DMS 273 (cell line): ENCODE data around the gene DCUN1D2.
"Not testable (repeated sequence)": the region's sequence is repeated elsewhere in the genome, so short reads cannot be mapped to it uniquely, and the experiment has no call there.

Source experiments
- DNase-seq: peaks from one replicate; lab custom pipeline; 2025; ENCODE audit not compliant: unreplicated experiment; lab: John Stamatoyannopoulos, UW

Gene DCUN1D2

DNA sequence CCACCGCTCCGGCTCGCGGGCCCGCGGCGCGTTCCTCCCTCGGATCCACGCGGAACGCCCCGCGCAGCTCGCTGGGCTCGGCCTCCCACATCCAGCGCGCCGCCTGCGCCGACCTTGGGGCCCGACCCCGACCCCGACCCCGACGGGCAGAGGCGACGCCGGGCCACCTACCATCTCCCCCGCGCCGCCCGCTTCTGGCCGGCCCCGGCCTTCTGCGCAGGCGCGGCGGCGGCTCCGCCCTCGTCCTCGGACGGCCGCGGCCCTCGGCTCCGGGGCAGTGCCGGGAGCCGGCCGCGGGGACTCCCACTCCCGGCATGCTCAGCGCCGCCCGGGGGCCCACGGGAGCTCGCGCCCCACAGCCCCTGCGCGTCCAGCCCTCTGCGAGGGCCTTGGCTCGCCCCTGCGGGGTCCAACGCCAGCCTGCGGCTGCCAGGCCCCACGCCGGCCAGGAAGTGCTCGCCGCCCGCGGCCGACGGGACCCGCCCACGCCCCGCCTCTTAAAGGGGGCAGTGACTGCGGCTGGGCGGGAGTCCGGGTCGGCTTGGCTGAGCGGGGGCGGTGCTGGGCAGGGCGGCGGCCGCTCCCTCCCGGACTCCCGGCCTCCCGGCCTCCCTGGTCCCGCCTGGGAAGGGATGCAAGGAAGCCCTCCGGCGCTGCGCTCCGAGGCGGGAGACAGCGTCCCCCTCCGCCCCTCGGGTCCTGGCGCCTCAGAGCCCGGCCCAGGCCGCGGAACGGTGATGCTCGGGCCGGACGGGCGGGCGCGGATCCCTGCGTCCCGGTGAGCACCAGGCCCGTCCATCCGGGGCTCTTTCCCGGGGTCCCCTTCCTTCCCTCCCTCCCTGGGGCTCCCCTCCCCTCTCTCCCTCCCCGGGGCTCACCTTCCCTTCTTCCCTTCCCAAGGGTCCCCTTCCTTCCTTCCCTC lies at the start of gene DCUN1D2:
DCUN1D2 (minus strand) TSS at position 216 of the 922 bp plus-strand sequence; CDS start at position 174, 42 bp downstream.
- peak; percentile 90 for DNase-seq

DNA sequence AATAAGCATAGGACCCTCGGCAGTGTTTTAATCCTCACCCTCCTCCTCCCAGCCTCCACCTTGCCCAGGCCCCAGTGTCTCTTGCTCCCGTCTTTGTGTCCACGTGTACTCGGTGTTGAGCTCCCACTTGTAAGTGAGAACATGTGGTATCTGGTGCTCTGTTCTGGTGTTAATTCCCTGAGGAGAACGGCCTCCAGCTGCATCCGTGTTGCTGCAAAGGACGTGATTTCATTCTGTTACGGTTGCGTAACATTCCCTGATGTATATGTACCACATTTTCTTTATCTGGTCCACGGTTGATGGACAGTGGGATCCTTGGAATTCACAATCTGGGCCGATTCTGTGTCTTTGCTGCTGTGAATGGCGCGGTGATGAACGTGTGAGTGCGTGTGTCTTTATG lies 49.3 kb upstream of the DCUN1D2 start:
- DNase-seq = no peak

- no peak for DNase-seq
Measured at GRCh38 chr13:113539176-113539575, 48.7 kb upstream of the DCUN1D2 start.

- DNase-seq = no peak
Measured at GRCh38 chr13:113538689-113539058, 48.2 kb upstream of the DCUN1D2 start.

- no peak for DNase-seq
Measured at GRCh38 chr13:113537909-113538688, 47.6 kb upstream of the DCUN1D2 start.

DNA sequence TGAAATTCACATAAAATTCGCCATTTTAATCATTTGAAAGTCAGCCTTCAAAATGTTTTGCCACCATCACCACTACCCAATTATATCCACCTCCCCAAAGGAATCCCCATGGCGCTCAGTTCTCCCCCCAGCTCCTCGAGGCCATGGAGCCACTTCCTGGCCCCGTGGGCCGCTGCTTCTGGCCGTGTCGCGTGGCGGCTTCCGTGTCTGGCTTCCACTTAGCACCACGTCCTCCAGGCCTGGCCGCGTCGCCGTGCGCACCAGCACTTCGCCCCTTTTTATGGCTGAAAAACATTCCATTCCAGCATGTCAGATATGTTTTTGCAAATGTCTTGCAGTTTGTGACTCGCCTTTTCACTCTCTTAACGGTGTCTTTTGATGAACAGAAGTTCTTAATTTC lies 46.7 kb upstream of the DCUN1D2 start:
- DNase-seq = no peak

GRCh38 chr13:113536461-113537110 lies 46.1 kb upstream of the DCUN1D2 start:
- no peak for DNase-seq

GRCh38 chr13:113535381-113535781 lies 44.9 kb upstream of the DCUN1D2 start:
- no peak for DNase-seq

GRCh38 chr13:113534236-113534860 lies 43.8 kb upstream of the DCUN1D2 start:
- no peak for DNase-seq

GRCh38 chr13:113533161-113533840 lies 42.8 kb upstream of the DCUN1D2 start:
- DNase-seq = no peak

- DNase-seq = no peak
Measured at GRCh38 chr13:113532156-113532806, 41.8 kb upstream of the DCUN1D2 start.

GRCh38 chr13:113531041-113531873 lies 40.7 kb upstream of the DCUN1D2 start:
- DNase-seq = no peak

- DNase-seq = no peak
Measured at GRCh38 chr13:113528813-113529180, 38.3 kb upstream of the DCUN1D2 start.

GRCh38 chr13:113528101-113528812 lies 37.7 kb upstream of the DCUN1D2 start:
- no peak for DNase-seq

- no peak for DNase-seq
Measured at GRCh38 chr13:113527272-113527958, 36.9 kb upstream of the DCUN1D2 start.

- DNase-seq = no peak
Measured at GRCh38 chr13:113526466-113527220, 36.1 kb upstream of the DCUN1D2 start.

GRCh38 chr13:113522438-113522837 lies 31.9 kb upstream of the DCUN1D2 start:
- not testable (repeated sequence) for DNase-seq
